SKM-1 treated with dmso at 0.1 percent for 144 hours (cell line): ENCODE results near the gene CFAP65.
A peak's percentile ranks its signal among the peaks of the same experiment; 100 is the strongest.

ENCODE experiments used
- DNase-seq: peaks from one replicate; lab custom pipeline; 2025; ENCODE audit not compliant: unreplicated experiment; lab: John Stamatoyannopoulos, UW

The CFAP65 gene

DNA sequence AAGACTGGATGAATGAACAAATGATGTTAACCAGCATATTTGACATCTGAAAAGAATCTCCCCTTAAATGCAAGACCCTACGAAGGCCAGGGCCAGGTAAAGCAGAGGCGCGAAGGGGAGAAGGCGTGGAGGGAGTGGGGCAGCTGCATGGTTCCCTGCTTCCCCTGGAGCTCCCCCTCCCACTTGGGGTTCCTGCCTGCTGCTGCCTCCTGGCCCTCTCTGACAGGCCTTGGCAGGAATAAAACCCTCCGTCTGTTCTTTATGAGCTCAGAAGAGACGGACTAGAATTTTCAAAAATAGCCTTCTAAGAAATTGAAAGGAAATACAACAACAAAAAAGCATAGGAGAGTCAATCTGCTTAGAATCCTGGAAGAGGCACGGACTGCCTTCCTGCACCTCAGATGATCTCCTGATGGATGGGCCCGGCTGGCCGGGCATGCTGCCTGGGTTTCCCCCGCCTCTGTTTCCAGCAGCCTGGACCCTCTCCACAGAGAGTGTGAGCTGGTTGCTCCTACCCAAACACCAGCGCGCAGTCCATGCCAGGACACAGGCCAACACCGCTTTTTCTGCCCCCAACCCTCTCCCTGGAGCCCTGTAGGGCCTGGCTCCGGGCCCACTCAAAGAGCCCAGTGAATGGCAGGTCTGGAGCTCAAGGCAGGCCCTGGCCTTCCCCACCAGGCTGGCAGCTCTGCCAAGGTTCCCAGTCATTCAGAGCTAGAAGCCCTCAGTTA, 23.9 kb downstream of the CFAP65 start:
- no peak for DNase-seq

DNA sequence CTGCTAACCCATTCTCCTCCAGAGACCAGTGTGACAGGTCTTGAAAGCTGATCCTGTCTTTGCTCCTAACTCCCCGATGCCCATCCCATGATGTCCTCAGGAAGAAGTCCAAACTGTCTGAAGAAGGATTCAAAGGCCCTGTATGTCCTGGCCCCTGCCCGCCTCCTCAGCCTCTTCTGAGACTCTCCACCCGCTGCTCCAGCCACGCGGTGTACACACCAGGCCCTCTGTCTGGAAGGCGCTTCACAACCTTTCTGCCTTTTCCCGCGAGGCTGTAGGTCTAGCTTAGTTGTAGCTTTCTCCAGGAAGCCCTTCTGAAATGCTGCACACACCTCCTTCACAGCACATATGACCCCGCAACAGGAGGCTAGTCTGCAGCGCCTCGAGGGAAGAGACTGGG, 24.6 kb downstream of the CFAP65 start:
- no peak for DNase-seq

DNA sequence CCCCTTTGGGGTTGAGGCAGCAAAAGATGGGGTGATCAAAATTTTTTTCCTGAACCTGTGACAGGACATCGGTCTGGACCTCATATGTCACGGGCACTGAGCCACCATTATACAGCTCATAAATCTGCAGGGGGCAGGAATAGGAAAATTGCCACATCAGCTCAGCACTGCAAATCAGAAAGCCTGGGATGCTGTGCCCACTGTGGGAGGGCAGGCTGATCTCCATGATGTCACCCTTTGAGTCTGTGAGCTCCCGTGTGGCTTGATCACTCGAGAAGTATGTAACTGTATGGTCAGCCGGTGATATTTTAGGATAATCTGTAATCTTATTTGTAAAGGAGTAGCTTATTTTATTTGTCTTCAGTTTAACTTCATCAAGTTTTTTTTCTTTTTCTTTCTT, 30.4 kb downstream of the CFAP65 start:
- DNase-seq: no peak

DNA sequence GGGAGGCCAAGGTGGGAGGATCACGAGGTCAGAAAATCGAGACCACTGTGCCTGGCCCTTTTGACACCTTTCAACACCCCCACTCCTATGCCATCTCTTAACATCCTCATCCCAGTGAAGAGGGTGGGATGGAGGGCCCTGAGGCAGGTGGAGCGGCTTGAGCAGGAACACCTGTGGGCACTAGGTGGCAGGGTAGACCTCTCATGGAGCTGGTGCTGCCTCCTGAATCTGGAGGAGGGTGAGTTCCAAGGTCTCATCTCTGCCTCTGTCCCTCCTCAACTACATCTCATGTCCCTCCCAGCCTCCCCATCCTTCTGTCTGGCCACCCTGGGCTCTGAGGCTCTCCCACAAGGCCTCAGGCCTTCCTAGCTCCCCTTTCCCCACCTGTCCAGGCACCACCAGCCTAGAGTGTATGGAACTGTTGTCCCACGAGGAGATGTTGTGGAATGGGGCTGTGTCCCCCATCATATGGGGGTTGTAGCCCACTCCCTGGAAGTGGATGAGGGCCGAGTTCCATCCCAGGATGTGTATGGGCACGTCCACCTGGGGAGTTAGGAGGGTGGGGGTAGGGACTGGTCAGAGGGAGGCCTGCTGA, 31.1 kb downstream of the CFAP65 start:
- no peak for DNase-seq

DNA sequence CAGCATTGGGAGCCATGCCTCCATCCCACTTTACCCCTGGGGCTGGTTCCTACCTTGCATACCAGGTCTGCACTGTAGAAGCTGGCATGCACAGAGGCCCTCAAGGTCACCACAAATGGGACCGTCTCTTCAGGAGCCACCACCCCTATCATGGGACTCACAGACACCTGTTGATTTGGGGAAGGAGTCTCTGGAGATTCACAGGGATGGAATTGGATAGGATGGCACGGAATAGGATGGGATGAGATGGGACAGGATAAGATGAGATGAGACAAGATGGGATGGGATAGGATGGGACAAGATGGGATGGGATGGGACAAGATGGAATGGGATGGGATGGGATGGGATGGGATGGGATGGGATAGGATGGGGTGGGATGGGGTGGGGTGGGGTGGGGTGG, 32.0 kb downstream of the CFAP65 start:
- no peak for DNase-seq

DNA sequence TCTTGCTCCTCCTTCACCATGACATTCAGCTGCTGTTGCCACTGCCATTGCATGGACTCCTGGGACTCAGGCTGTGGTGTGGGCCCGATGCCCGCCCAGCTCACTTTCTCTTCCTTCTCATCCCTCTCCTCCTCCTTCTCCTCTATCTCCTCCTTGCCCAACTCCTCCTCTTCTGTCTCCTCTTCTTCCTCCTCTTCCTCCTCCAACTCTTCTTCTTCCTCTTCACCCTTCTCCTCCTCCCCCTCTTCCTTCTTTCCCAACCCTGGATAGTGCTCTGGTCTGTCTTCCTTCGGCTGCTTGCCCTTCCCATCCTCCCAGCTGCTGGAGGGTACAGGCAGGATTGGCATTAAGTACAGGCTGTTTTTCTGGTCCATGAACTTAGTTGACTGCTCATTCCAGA, 37.3 kb downstream of the CFAP65 start:
- no peak for DNase-seq

DNA sequence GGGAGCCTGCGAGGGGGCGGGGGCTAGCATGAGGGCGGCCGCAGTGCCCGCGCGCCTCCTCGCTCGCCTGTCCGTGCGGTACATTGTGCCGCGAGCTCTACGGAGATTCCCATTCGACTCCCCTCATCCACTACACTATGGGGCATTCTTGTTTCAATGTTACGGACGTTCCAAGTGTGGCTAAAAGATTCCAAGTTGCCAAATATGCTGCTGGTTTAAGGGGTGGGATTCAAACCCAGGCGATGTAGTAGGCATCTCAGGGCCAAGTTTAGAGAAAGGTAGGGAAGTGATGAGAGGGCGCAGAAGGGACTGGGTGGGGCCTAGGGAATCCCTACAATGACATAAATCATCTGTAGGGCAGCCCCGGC, 38.1 kb downstream of the CFAP65 start:
- no peak for DNase-seq

DNA sequence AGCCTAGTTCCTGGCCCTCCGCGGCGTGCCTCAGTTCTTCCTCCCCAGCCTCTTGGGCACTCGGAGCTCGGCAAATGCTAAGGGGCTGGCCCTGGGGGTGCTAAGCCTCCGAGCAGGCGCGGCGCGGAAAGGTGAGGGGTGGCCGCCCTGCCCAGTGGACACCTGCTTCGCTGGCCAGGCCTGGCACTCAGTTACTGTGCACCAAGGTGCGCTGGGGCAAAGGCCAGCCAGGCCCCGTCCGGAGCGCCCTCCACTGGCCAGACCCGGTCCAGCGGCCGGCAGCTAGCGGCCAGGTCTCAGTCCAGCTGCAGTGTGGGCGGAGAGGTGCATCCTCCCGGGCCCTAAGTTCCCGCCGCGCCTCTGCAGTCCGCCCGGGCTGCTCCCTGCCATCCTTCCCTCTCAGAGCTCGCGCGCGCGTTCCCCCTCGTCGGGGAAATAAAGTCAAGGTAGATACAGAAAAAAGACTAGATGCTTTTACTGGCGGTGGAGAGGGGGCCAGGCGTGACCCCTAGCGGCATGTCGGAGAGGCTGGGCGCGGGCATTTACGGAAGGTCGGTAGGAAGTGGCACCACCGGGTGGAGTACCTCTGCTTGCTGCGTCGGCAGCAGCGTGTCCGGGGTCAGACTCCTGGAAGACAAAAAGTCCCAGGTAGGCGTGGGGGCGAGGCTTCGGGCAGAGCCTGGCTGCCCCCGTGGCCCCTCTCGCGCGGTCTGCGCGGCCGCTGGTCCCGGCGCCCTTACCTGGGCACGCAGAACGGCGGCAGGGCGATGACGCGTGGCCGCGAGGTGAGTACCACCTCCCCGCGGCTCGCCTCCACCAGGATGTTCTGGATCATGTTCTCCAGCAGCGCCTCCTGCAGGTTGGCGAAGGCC, 38.7 kb downstream of the CFAP65 start:
- DNase-seq: no peak

DNA sequence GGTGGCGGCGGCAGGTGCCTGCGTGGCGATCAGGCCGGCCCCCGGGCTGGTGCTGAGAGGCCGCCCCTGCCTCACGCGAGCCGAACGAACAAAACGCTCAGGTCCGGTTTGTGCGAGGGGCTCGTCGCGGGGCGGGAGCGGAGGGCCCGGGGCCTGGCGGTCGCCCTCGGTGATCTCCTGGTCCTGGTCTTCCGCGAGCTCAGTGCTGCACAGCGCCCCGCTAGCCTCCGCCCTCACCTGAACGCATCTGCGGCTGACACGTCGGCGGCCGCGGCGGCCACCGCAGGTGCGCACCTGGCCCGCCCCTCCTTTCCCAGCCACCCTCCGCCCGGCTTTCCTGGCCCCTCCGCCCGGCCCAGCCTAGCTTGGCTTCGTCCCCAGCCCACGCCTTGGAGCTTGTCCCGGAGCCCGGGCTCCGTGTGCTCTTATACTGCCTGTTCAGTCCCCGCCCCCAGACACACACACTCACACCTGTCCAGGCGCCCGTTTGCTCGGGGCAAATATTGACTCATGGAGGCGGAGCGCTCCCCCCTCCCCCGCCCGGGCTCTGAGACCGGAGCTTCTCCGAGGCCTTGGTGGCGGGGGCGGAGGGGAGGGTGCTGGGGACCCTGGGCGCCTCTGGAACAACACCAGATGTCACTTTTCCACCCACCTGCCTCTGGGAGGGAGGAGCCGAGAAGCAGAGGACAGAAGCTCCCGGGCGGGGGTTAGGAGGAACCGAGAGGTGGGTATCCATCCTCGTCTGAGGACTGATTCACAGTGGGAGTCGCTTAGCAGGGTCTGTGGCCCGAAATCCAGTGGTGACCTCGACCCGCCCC, 39.5 kb downstream of the CFAP65 start:
- DNase-seq: no peak

DNA sequence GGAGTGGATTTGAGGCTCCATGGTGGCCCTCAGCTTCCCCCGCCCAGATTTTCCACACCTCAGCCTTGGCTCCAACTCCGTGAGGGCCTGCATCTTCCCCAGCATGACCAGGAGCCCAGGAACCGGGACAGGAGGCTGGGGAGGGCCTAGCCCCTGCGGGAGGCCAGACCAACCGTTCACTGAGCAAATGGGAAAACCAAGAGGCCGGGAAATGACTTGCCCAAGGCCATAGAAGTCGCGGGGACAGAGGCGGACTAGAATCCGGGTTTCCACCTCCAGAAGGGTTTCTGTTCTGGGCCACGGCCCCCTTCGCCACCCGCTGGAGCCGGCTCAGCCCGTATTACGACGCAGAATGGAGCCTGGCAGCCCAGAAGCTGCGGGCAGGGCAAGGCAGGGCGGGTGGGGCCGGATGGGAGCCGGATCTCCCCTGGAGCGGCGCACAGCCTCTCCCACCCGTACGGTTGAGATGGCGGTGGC, 40.2 kb downstream of the CFAP65 start:
- no peak for DNase-seq

DNA sequence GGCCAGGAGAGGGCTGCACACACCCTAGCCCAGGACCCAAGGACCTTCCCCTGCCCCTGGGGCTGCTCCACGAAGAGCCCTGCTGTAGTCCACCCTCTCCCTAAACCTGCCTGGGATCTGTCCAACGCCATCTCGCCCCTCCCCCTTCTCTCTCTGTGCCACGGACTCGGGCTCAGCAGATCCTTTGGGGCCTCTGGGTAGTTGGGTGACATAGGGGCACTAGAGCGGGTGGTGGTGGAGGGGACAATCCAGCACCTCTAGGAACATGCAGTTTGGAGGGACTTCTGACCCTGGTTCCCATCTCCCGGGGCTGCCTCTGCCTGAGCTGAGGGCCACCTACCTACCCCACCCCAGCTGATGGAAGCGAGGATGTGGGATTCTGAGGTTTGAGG, 40.8 kb downstream of the CFAP65 start:
- DNase-seq: no peak

DNA sequence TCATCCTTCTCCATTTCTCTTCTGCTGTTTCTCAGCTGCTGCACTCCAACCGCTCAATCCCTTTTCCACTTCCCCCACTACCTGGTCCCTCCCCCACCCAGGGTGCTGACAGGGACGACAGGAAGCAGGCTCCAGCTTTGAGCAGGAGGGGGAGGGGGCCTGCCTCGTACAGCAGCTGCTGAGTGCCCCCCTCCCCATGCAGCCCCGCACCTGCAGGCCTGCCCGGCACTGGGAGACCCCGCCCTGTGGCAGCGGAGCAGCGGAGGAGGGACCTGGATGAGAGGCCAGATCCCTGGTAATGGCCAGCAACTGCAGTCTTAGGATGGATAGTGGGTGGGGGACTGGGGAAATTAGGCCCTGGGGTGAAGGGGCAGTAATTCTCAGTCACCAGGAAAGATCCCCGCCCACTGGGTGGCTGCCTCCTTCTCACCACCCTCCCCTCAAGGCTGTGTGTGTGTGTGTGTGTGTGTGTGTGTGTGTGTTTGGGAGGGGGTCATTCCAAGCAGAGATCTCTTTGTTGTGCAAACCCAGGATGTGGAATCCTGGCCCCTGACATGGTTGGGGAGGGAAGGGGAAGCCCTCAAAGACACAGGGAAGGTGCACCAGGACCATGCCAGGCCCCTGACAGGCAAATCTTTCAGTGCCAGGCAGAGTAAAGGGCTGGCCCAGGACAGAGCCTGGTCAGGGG, 41.3 kb downstream of the CFAP65 start:
- DNase-seq: no peak

DNA sequence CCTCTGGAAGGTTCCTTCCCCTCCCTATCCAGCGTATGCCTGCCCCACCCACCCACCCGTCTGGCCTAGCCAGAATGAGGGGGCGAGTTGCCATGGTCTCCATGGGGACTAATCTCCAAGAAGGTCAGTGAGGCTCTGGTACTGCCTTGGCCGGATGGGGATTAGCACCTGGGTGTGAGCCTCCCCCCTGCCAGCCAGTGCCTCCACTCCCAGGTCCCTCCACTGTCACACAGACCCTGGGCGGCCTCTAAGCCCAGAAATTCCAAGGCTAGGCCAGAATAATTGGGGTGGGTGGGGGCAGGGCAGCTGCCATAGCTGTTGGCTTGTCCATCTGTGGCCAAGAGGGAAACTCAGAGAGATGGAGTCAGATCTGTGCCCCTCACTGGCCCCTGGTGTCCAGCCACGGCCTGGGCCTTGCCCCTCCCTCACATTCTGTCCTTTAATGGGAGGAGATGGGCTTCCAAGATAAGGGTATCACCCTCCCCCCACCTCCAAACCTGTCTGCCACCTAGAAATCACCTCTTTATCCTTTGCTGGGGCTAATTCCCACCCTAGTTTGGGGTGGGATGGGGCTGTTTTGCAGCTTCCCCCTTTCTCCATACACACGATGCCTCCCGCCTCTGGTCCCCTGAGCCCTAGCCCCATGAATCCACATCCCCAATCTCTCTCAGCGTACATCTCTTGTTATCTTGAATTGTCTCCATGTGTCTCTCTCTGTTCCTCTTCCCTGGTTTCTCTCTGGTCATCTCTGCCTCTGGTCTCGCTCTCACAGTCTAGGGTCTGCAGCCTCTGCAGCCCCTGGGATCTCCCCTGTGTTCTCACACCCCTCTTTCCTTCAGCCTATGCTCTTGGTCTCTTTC, 42.1 kb downstream of the CFAP65 start:
- no peak for DNase-seq

DNA sequence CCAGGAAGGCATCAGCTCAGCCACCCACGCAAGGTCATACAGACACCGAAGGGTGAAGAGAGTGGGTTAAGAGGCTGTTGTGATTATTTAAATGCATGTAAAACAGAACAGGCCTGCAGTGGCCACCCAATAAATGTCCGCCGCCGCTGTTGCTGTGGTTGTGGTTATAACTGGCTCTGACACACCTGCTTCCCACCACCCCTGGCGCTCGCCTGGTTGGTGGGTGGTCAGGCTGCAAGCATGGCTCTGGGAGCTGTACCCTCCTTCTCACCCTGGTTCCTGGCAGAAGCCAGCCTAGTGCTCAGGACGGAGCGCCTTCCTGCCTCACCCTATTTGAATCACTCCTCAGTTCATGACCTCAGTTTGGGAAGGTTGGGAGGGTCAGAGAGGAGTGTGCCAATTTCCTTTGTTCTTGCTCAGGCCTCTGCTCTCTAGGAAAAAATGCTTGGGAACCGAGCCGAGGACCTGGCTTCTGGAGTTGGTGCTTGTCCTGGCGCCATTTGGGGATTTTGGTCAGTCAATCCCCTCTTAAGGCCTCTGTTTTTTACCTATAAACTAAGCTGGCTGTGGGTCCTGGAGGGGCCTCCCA, 42.8 kb downstream of the CFAP65 start:
- no peak for DNase-seq

DNA sequence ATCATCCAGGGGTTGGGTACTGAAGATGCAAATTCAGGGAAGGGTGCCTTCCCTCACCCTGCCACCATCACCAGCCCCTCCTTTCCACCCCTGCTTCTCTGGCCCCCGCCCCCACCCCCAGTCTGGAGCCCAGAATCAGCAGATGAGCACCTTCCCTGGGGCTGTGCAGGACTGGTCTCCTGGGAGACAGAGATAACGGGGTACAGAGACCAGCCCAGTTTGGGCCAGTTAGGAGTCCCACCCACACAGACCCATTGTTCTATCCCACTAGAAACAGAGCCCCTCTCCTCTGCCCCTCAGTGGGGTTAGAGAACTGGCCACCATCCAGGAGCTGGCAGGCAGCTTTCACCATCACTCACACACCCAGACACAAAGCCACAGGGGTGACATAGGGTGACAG, 43.6 kb downstream of the CFAP65 start:
- DNase-seq: no peak

DNA sequence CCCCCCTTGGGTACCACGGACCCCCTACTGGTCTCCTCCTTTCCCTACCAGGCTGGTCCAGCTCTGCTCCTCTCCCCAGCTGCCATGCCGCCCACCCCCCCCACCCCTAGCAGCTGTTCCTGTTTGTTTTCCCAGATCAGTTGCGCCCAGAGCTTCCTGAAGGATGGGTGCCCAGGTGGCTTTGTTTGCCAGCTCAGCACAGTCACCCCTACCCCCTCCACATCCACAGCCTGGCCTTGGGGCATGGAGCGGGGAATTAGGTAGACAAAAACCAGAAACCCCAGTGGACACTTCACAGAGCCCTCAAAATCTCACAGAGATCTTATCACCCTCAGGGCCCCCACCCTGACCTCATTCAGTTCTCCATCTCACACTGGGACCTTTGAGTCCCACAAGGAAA, 44.4 kb downstream of the CFAP65 start:
- DNase-seq: no peak

DNA sequence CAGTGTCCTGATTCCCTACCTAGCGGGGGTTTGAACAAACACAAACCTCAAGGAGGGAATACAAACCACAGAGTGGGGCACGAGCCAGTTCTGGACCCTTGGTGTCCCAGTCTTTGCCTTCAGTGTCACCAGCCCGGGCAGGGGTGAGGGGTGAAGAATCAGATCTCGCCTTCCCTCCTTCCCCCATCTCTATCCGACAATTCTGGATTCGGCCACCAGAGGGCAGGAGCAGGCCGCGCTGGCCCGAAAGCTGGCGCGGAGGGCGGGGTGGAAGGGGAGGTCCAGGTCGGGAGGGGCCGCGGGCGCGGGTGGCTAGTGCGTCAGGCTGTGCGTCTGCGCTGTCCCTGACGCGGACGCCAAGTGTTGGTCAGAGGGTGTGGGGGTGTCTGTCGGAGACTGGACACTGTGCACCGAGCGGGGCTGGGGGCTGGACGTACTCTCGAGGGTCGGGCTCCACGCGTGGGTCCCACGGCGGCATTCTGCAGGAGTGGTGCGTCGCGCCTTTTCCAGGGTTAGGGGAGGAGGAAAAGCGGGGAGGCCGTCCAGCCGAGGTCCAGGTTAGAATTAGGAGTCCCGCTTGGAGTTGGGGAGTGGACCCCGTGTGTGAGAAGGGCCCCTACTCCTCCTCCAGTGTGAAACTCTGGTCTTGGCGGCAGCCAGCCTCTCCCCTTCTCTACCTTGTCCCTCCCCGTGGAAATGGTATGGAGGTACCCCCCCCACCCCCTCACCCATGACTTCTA, 45.2 kb downstream of the CFAP65 start:
- peak; percentile 13 for DNase-seq

DNA sequence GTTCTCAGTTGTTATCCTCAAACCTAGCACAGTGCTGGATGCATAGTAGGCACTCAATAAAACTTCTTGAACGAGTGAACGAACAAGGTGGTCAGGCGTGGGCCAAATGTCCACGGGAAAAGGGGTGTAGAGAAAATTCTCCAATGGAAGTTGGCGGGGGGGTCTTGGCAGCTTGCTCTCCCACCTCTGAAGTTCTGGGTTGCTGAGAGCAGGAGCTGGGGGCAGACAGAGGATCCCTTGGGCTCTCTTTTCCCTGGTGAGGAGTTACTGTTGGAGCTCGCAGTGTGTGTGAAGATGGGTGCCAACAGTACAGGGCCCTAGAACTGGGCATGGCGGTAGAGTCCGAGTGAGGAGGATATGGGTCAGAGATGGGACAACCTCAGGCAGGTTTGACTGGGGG, 45.8 kb downstream of the CFAP65 start:
- DNase-seq: no peak
